ENCODE data around the gene ICOS. TPM values are rescaled to one million over a fixed set of nuclear protein-coding genes. Genes with fewer than 3 reads are reported as not detected.

The ICOS gene
- total RNA-seq, 1 experiment from 2014 or later = 0.18 TPM

GRCh38 chr2:203900253-203900652 lies 36.3 kb upstream of the ICOS start:
- DNase-seq (ENCODE audit: low read depth, low spot score) (no peak), ATAC-seq (no peak)
- CTCF ChIA-PET = interaction anchor here (0.9 kb wide), 1 partner anchor 10 kb away, joined by 3 read pairs; no protein-coding TSS in a partner anchor
- H3K4me3 ChIP-seq (ENCODE audit: low read depth in 2 of 2, low read length in 2 of 2) = no peak overlapping the region
- in situ Hi-C loops (cut with HindIII; ENCODE audit: low pct_unique_long_range_greater_than_20kb, low sequenced_read_pairs) (no loop called here), intact Hi-C loops (cut with micrococcal nuclease; ENCODE audit: unreplicated experiment) (loop anchor here (10.0 kb wide), 1 partner anchor 235 kb away; no protein-coding TSS in a partner anchor)
- no peaks in the 10 kb centered on the region for H3K27me3 ChIP-seq (ENCODE audit: control insufficient read depth, insufficient read depth, low read length)
- no peak for TF ChIP-seq CTCF (IDR thresholded peaks at IDR 0.05)
- TF ChIP-seq TCF7L2 (IDR thresholded peaks at IDR 0.05; ENCODE audit: low read depth, low read length) = no peak
- no peak for TF ChIP-seq SIN3A (IDR thresholded peaks at IDR 0.05; ENCODE audit: borderline replicate concordance, insufficient read depth, low read depth, low read length)
- TF ChIP-seq REST (IDR thresholded peaks at IDR 0.05; ENCODE audit: insufficient read depth in 1 of 2, low read depth in 2 of 2, low read length in 1 of 2) = no peak
- no peak for TF ChIP-seq POLR2AphosphoS5 (IDR thresholded peaks at IDR 0.05; ENCODE audit: low read depth, low read length)
- H3K4me1 ChIP-seq (ENCODE audit: control insufficient read depth, insufficient read depth, low read length) = no peaks in the 10 kb centered on the region
- BruUV-seq (replicated peaks) = no TSS peak
- H3K27ac ChIP-seq (ENCODE audit: low read length) = no peak overlapping the region
- H3K9me3 ChIP-seq (ENCODE audit: control insufficient read depth, insufficient read depth, low read depth, low read length) = no peaks in the 10 kb centered on the region
- H3K36me3 ChIP-seq (ENCODE audit: control insufficient read depth, insufficient read depth, low read length) = no peaks in the 10 kb centered on the region
- POLR2A ChIA-PET = no interaction called here

- in situ Hi-C loops (cut with HindIII; ENCODE audit: low pct_unique_long_range_greater_than_20kb, low sequenced_read_pairs) (no loop called here), intact Hi-C loops (cut with micrococcal nuclease; ENCODE audit: unreplicated experiment) (loop anchor here (10.0 kb wide), 1 partner anchor 239 kb away; no protein-coding TSS in a partner anchor)
- ChIA-PET CTCF (no interaction called here), POLR2A (interaction anchor here (0.5 kb wide), 1 partner anchor 254 kb away, joined by 4 read pairs; no protein-coding TSS in a partner anchor)
- Histone ChIP-seq H3K4me1 (ENCODE audit: control insufficient read depth, insufficient read depth, low read length) (no peaks in the 10 kb centered on the region), H3K27me3 (ENCODE audit: control insufficient read depth, insufficient read depth, low read length) (no peaks in the 10 kb centered on the region), H3K4me3 (ENCODE audit: low read depth in 2 of 2, low read length in 2 of 2) (no peak overlapping the region), H3K36me3 (ENCODE audit: control insufficient read depth, insufficient read depth, low read length) (no peaks in the 10 kb centered on the region), H3K27ac (ENCODE audit: low read length) (no peak overlapping the region), H3K9me3 (ENCODE audit: control insufficient read depth, insufficient read depth, low read depth, low read length) (no peaks in the 10 kb centered on the region)
- ATAC-seq (no peak), DNase-seq (ENCODE audit: low read depth, low spot score) (no peak)
- BruUV-seq (replicated peaks) = no TSS peak
- TF ChIP-seq REST (IDR thresholded peaks at IDR 0.05; ENCODE audit: insufficient read depth in 1 of 2, low read depth in 2 of 2, low read length in 1 of 2) (no peak), POLR2AphosphoS5 (IDR thresholded peaks at IDR 0.05; ENCODE audit: low read depth, low read length) (no peak), CTCF (IDR thresholded peaks at IDR 0.05) (no peak), TCF7L2 (IDR thresholded peaks at IDR 0.05; ENCODE audit: low read depth, low read length) (no peak), SIN3A (IDR thresholded peaks at IDR 0.05; ENCODE audit: borderline replicate concordance, insufficient read depth, low read depth, low read length) (no peak)
These were observed 32.5 kb upstream of the ICOS start for GRCh38 chr2:203904022-203904421.
